ENCODE measurements around the gene MCM3.

Gene MCM3

GRCh38 chr6:52301326-52301725 is 16.8 kb upstream of the MCM3 start:
- DNase-seq, result no peak

DNA sequence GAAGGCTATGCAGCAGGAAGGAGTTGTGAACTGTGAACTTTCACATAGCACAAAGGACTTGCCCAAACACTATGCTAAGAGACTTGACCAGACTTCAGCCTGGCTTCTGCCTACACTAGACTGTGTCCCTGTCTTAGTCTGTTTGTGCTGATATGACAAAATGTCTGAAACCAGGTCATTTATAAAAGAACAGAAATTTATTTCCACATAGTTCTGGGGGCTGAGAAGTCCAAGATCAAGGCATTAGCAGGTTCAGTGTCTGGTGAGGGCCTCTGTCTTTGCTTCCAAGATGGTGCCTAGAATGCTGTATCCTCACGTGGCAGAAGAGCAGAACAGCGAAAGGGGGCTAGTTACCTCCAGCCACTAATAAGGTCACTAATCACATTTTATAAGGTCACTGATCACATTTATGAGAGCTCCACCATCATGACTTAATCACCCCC is 16.0 kb upstream of the MCM3 start:
- no peak for DNase-seq

GRCh38 chr6:52299653-52300052 is 15.1 kb upstream of the MCM3 start:
- no peak for DNase-seq

GRCh38 chr6:52297433-52297832 is 12.9 kb upstream of the MCM3 start:
- no peak for DNase-seq

DNA sequence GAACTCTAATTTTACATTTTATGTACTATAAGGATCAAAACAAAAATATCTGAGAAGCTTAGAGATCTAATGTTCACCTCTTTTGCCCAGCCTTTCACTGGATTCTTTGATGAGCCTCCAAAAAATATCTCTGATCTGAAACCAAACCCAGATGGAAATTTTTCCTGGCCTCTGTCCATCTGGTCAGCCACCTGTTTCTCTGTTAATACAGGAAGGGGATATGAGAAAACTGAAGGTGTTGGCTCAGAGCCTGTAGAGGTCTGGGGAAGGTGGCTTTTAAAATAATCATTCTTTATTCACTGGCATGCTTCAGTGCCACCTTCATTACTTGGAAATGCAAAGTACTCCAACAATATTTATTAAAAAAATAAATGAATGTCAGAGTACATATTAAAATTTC is 8.5 kb upstream of the MCM3 start:
- no peak for DNase-seq

DNA sequence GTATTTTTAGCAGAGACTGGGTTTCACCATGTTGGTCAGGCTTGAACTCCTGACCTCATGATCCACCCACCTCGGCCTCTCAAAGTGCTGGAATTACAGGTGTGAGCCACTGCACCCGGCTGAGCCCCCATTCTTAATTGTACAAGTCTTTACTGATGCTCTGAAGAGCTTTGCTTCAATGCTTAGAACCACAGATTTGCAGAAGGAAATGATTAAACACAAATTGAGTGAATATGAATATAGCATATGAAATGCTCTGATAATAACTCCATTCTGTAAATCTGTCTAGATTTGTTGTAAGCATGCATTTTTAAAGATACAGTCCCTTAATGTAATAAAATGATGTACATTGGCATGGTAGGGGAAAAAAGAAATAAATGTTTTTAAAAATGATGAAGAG is 4.3 kb upstream of the MCM3 start:
- no peak for DNase-seq

- DNase-seq, result no peak
Observed at GRCh38 chr6:52288216-52288615, 3.7 kb upstream of the MCM3 start.

GRCh38 chr6:52286798-52287432 is 2.4 kb upstream of the MCM3 start:
- peak; percentile 27 for DNase-seq

- peak; percentile 44 for DNase-seq
Observed at GRCh38 chr6:52285177-52286068, 881 bp upstream of the MCM3 start.

GRCh38 chr6:52284131-52284459 is 447 bp downstream of the MCM3 start:
- DNase-seq, result peak; percentile 39

DNA sequence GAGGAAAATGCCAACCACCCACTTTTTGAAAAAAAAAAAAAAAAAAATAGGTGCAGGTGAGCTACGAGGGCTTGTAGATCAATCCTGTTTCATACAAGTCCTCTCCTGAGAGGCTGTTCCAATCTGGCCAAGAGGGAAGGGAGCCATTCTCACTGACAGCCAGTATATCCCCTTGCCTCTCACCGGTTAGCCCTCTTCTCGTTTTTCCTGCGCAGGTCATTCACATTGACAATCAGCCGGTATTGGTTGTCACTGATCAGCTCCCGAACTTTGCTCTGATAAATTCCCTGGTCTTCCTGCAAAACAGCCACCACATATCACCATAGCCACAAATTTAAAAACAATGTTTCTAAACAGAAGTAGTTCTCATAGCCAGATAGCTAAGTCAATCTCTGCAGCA is 1.4 kb downstream of the MCM3 start:
- DNase-seq, result no peak

GRCh38 chr6:52276130-52276529 is 8.4 kb downstream of the MCM3 start:
- no peak for DNase-seq

DNA sequence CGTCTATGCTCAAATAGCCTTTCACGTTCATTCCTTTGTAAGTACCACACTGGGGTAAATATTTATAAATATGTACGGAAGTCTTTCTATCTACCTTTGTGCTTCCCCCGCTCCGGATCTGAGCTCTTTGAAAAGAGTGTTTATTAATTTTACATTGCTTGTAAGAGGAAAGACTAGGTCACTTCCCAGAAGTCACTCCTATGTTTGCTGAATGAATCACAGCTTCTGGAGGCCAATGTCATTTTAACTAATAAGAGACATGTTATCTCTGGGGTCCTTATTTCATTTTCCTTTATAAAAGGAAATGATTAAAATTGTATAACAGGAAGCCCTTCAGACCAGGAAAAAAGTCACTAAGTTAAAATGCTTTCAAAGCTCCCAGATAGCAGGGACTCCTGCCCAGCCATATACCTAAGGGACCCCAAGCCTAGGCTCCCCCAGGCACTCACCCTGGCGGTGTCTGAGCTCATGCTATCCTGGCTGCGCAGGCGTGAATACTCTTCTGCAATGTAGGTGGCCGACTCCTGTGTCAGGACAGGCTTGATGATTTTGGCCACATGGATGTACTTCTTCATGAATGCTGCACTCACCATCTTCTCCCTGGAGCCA is 12.6 kb downstream of the MCM3 start:
- no peak for DNase-seq

- DNase-seq, result peak; percentile 36
Observed at GRCh38 chr6:52263709-52264540, 20.6 kb downstream of the MCM3 start.

DNA sequence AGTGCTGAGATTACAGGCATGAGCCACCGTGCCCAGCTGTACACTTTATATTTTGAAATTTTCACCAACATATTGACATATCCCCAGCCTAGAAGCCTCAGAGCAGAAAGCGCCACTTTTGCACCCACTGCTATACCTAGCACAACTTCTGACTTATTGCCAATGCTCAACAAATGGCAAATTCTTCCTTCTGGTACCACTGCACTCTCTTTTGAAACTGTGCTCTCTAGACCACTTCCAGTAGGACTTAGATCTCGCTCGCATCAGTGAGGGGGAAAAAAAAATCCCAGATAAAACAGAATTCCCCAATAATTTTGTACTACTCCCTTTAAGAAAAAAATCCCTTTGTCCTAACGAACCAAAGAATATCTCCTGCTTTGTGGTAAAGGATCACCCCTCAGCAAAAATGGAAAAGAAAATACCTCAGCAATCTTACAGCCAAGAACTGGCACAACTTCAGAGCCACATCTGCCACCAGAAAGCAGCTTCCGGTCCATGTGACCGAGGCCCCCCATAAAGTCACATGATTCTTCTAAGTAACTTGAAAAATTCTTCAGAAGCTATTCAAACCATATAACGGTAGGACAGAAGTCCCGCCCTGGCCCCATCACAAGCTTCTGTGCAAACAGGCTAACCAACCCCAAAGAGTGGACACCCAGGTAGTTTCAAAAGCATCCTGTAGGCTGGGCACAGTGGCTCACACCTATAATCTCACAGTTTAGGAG is 21.8 kb downstream of the MCM3 start:
- no peak for DNase-seq

DNA sequence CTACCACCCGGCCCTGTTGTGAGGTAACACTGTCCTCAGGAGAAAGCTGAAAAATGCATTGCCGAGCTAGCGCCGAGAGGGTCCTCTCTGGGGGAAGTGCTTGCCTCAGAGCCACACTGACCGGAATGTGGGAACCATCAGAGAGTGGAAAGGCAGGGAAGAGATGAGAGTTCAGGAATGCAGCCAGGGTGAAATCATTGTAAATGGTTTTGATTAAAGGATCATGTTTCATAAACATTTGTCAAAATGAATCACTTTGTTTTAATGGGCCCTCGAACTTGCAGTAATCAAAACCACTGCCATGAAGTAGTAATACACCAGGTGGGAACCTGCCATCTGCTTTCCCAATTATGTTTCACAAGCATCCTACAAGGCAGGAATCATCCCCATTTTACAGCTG is 23.3 kb downstream of the MCM3 start:
- no peak for DNase-seq

DNA sequence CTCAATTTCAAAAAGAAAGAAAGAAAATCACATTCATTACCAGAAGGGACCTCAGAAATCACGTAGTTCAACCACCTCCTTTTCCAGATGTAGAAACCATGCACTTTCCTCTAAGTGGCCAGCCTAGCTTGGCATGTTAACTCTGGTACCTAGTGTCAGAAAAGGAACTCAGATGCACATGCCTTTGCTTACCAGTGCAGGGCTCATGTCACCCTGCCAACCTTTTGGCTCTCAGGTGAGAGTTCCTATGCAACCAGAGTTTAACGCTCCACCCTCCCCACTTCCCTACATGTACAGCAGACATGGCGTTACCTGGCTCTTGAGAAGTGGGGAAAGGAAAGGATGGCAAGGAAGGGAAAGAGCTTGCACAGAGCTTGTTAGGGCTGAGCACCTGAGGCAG is 23.9 kb downstream of the MCM3 start:
- no peak for DNase-seq

- no peak for DNase-seq
Observed at GRCh38 chr6:52255434-52255833, 29.1 kb downstream of the MCM3 start.

DNA sequence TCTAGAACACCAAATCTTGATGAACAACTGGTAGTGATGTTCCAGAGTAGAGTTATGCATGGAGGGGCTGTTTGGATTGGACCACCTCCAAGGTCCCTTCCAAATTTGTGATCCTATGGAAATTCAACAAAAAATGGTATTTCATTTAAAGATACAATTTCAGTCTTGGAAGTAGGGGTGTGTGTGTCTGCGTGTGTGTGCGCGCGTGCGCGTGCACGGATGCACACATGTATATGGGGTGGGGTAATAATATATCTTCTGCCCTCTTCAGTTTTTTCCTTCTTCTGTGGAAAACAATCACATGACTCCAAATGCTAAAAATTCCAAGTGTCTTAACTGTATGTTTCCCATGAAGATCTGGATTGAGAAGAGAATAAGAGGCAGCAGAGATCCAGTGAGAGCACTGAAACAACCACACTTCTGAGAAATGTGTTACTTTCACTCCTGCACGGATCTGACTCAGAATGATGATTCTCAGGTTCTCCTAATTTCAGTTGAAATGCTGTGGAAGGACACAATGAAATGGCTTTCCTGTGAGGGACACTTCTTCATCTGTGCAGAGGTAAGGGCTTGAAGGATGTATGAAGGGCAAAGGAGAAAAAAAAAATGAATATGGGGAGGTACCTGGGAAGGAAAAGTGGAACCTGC is 29.7 kb downstream of the MCM3 start:
- DNase-seq, result no peak

- DNase-seq, result no peak
Observed at GRCh38 chr6:52253494-52253893, 31.0 kb downstream of the MCM3 start.

- no peak for DNase-seq
Observed at GRCh38 chr6:52251113-52251512, 33.4 kb downstream of the MCM3 start.

- DNase-seq, result no peak
Observed at GRCh38 chr6:52249078-52249477, 35.5 kb downstream of the MCM3 start.
